HL-60/S4 treated with retinoic acid at 250 ng/mL for 4 days and 3 days (cell line): Measurements from ENCODE around the gene CD200R1L.
"Not testable (repeated sequence)": the region's sequence is repeated elsewhere in the genome, so short reads cannot be mapped to it uniquely, and the experiment has no call there.

Experiments used
- in situ Hi-C: fragments of 300-500 bp; cut with MboI; formaldehyde crosslinking; loops from 2 replicates; pipeline ENCODE4 v1.7.0; 2022; ENCODE audit warnings: low sequenced_read_pairs

CD200R1L gene, protein sequence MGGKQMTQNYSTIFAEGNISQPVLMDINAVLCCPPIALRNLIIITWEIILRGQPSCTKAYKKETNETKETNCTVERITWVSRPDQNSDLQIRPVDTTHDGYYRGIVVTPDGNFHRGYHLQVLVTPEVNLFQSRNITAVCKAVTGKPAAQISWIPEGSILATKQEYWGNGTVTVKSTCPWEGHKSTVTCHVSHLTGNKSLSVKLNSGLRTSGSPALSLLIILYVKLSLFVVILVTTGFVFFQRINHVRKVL

DNA sequence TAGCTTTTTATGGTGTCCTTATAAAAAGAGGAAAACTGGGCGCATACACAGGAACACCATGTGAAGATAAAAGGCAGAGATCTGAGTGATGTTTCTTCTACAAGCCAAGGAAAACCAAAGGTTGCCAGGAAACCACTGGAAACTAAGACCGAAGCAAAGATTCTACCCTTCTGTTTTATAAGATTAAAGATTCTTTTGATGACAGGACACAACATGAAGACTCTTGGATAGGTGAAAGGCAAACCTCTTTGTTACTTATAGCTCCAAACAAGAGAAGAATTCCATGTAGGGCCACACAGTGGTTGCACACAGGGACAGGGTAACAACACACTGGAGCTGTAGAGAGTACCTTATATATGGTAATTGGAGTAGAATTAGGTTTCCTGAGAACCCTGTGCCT, at the start of gene CD200R1L:
CD200R1L (minus strand) TSS at position 101 of the 400 bp plus-strand sequence. CDS start 17,497 bp downstream, outside the sequence.
- in situ Hi-C loops, result no loop called here

DNA sequence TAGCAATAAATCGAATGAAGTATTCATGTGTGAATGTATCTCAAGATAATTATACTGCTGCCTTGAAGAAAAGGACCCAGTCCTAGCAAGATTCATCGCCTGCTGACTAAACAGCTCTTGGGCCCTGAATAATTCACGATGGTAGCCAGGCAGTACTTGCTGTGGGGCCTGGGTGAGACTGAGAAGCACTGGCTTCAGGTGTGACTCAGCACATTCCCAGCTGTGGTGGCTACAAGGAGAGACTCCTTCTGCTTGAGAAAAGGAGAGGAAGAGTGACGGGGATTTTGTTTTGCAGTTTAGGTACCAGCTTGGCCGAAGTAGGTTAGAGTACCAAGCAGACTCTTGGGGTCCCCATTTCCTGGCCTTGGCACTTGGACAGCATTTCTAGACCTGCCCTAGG, 47.6 kb upstream of the CD200R1L start:
- in situ Hi-C loops, result no loop called here

DNA sequence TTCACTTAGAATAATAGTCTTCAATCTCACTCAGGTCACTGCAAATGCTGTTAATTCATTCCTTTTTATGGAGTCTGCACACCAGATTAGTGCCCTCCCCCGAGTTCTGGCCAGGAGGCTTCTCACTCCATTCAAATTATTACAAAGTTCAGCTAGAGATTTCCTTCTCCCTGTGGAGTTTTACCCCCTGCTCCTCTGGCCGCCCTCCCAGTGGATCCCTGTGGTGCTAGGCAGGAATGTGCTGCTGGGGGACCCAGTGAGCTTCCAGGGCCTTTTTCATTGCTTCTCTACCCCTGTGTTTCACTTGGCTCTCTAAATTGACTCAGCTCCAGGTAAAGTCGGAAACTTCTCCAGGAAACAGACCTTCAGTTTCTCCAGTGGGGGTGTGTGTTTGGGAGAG, 42.7 kb upstream of the CD200R1L start:
- in situ Hi-C loops, result no loop called here

DNA sequence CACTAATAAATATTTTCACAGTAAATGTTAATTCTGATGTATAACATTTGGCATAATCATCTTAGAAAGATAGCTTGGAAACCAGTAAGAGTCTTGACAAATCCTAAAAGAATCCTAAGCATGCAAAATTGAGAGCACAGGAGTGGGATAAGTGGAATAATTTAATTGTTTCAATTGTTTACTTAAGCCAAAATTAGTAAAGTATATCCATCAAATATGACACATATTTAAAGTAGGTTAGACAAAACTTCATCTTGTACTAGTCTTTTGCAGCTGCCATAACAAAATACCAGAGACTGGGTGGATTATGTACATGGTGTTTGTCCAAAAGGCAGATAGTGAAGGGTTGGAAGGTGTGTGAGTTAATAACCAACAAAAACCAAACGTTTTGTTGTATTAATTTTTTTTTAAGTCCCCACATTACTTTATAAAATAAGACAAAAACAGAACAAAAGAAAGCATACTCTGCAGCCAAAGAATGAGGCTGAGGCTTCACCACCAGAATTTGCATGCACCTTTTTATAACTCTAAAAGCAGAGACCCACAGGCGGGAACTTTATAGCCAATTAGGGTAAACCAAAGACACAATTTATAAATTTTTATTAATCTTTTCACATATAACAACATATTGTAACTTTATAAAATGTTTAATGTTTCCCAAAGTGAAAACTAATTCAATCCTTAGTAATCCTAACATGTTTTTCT, 41.9 kb upstream of the CD200R1L start:
- in situ Hi-C loops, result no loop called here

GRCh38 chr3:112884678-112885290, 38.1 kb upstream of the CD200R1L start:
- in situ Hi-C loops, result no loop called here

GRCh38 chr3:112881891-112882290, 35.2 kb upstream of the CD200R1L start:
- in situ Hi-C loops, result no loop called here

DNA sequence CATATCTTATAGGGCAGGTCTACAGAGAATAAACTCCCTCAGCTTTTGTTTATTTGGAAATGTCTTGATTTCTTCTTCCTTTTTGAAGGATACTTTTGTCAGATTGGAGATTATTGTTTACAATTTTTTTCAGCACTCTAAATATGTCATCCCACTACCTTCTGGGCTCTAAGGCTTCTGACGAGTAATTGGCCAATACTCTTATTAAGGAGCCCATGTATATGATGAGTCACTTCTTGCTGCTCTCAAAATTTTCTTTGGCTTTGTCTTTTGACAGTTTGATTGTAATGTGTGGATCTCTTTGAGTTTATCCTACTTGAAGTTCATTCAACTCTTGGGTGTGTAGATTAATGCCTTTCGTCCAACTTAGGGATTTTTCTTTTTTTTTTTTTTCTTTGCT, 28.9 kb upstream of the CD200R1L start:
- in situ Hi-C loops, result no loop called here

GRCh38 chr3:112874725-112875124, 28.1 kb upstream of the CD200R1L start:
- in situ Hi-C loops, result no loop called here

DNA sequence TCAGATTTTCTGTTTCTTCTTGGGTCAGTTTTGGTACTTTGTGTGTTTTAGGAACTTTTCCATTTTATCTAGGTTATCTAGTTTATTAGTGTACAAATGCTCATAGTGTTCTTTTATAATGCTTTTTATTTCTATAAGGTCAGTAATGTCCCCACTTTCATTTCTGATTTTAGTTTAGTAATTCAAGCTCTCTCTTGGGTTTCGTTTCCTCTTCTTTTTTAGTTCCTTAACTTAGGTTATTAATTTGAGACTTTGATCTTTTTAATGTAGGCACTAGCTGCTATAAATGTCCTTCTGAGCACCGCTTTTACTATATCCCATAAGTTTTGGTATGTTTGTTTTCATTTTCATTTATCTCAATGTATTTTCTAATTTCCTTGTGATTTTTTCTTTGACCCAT, 27.0 kb upstream of the CD200R1L start:
- in situ Hi-C loops, result no loop called here

DNA sequence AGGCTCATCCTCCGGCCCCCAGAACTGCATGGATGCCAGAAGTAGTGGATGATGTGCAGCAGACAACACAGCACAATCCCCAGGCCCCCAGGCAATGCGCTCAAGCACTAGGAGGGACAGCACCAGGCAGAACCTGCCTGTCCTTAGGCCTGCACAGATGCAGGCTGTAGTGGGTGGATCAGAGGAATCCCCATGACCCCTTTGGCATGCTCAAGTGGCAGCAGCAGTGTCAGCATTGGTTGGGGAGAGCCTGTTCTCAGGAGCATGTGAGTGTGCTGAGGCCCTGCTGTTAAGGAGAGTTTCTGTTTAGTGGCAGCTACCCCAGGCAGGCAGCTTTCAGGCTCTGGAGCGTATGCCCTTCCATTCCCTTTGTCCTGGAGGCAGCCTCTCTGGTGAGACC, 25.1 kb upstream of the CD200R1L start:
- in situ Hi-C loops, result no loop called here

- in situ Hi-C loops, result no loop called here
Measured at GRCh38 chr3:112865757-112866156, 19.1 kb upstream of the CD200R1L start.

DNA sequence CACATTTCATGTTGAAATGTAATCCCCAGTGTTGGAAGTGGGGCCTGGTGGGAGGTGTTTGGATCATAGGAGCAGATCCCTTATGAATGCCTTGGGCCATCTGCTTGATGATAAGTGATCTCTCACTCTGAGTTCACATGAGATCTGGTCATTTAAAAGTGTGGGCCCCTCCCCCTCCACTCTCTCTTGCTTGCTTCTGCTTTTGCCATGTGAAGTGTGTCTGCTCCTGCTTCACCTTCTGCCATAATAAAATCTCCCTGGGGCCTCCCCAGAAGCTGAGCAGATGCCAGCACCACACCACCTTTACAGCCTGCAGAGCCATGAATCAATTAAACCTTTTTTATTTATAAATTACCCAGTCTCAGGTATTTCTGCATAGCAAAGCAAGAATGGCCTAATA, 14.2 kb upstream of the CD200R1L start:
- in situ Hi-C loops, result no loop called here

GRCh38 chr3:112858410-112859069, 11.9 kb upstream of the CD200R1L start:
- in situ Hi-C loops, result no loop called here

DNA sequence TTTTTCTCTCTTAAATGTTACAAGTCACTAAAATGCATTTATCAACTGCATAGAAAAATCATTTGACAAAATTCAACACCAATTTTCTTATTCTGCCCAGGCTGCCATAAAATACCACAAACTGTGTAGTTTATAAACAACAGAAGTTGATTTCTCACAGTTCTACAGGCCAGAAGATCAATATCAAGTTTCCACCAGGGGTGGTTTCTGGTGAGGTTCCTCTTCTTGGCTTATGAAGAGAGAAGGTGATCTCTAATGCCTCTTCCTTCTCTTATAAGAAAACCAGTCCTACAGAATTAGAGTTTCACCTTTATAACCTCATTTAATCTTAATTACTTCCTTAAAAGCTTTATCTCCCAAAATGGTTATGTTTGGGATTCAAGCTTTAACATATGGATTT, 10.9 kb upstream of the CD200R1L start:
- in situ Hi-C loops, result no loop called here

DNA sequence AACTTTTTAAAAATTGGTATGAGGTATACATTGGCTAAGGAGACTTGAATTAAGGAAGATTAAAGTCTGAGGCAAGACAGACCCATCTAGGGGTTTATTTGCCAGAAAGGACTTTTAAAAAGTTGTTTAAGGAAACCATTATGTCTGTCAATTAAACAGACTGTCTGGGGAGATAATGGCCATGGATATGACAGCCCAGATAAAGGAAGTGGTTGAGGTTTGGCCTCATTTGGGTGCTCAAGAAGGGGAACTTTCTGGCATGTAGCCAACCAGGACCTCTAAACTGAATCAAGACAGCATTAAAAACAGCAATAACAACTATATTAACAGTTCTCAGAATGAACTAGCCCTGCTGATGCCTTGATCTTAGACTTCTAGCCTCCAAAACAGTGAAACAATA, 9.9 kb upstream of the CD200R1L start:
- in situ Hi-C loops, result no loop called here

DNA sequence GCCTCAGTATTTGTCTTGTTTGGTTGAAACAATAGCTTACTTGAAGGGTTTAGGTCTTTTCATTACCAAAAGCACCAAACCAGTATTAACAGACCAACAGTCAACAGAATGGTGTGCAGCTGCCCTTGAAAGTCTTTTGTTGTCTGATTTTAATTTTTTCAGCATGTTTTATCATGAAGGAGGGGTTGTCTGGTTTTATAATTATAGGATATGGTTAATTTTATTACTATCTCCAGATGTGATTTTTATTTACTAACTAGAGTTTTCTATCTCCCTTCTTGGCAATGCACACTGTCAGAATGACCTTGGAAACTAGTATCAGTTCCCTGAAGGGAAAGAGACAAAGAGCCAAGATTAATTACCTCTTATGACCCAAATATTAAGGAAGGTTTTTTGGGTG, 9.2 kb upstream of the CD200R1L start:
- in situ Hi-C loops, result no loop called here

DNA sequence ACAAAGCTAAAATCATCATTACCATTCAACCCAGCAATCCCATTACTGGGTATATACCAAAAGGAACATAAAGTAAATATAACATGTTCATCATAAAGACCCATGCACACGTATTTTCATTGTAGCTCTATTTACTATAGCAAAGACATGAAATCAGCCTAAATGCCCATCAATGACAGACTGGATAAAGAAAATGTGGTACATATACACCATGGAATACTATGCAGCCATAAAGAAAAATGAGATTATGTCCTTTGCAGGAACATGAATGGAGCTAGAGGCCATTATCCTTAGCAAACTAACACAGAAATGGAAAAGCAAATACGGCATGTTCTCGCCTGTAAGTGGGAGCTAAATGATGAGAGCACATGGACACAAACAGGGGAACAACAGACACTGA, 8.4 kb upstream of the CD200R1L start:
- in situ Hi-C loops, result not testable (repeated sequence)

- in situ Hi-C loops, result no loop called here
Measured at GRCh38 chr3:112848196-112848595, 1.5 kb upstream of the CD200R1L start.

DNA sequence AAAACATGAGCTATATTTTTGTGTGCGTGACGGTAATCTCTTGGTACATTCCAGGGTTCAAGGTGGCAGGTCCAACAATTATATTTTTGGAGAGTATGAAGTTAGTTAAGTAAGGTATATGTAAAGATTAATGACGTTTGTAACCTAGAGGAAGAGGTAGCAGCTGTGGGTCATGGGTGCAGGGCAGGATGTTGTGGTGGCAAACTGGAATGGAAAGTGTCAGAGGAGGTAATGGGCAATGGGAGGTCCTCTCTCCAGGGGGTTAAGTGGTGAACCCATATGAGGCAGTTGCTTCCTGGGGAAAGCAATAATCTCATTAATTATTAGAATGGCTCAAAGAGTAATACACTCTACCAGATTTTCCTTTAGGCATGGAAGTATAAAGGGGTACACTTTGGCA, 1.0 kb upstream of the CD200R1L start:
- in situ Hi-C loops, result no loop called here

DNA sequence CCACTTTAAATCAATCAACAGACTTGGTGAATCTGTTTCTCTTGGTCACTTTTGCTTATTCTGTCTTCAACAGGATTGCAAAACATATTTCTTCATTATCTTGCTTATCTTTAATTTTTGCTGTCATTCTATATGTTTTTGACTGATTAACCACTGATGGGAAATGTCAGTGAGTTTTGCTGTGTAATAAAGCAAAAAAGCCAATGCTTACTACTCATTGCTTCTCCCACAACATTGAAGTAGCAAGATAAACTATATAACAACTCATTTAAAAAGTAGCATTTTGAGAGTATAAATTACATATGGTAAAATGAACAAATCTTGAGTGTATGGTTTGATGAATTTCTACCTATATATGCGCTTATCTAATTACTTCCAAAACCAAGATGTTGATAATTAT, 892 bp downstream of the CD200R1L start:
- in situ Hi-C loops, result no loop called here

DNA sequence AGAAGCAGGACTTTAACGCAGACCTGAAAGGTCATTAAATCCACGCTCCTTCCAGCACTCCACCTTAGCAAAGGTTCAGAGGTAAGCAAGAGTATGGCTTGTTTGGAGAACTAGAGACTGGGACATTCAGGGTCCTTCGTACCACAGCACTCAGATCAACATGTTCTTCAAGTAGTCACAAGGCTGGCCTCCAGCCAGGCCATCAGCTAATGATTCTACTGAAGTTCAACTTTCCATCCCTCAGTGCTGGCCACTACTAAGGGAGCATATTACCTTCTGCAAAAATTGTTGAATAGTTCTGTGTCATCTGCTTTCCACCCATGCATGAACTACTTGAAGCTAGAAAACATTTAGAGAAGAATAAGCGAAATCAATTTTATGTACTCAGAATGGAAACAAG, 17.6 kb downstream of the CD200R1L start:
- in situ Hi-C loops, result no loop called here
